NCI-H1092 (cell line): ENCODE measurements around the gene MYO3B.
"Not testable (repeated sequence)": the region's sequence is repeated elsewhere in the genome, so short reads cannot be mapped to it uniquely, and the experiment has no call there.

Experiments
- DNase-seq: peaks from one replicate; lab custom pipeline; 2025; lab: John Stamatoyannopoulos, UW

Gene MYO3B

DNA sequence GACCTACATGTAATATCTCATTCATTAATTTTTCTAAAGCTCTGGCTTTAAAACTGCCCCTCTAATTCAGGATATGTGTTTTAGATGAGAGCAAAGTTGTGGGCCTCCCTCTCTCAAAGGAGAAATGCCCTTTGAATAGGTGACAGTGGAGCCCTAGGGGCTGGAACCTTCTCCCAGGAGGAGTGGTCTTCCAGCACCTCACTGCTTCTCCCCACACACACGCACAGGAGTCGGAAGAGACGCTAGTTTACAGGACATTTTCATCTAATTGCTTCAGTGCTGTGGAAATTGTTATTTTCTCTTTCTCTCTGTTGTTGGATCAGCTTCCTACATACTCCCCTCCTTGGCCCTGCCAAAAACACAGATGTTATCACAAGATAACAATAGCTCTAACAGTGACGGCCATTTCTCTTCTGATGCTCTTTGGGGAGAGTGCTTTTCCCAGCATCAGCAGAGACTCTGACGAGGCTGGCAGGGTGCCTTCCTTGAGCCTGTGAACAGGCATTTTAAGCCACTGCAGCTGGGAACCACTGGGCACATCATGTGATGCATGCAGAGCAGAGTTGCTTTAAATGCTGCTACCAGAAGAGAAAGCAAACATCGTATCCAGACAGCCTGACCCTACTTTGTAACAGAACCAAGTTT, 327.8 kb downstream of the MYO3B start:
- no peak for DNase-seq

GRCh38 chr2:170509452-170510193, 331.7 kb downstream of the MYO3B start:
- DNase-seq, result no peak

DNA sequence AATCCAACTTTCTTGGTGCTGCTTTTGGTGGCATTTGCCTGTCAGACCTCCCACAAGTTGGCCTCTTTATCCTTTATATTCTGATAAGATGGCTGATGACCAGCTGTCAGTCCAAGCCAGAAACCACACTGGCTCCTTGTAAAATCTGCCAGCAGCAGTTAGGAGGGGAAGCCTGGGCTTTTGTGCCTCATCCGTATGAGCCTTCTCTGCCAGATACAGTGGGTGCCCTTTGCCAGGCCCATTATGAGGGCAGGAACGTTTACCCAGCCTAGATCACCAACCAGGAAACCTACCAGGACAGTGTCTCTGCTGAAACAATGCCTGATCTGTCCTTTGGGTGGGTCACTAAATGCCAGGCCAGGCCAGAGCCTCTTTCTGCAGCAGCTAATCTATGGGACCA, 334.3 kb downstream of the MYO3B start:
- no peak for DNase-seq

- DNase-seq, result no peak
These were observed 336.2 kb downstream of the MYO3B start for GRCh38 chr2:170514140-170514539.

DNA sequence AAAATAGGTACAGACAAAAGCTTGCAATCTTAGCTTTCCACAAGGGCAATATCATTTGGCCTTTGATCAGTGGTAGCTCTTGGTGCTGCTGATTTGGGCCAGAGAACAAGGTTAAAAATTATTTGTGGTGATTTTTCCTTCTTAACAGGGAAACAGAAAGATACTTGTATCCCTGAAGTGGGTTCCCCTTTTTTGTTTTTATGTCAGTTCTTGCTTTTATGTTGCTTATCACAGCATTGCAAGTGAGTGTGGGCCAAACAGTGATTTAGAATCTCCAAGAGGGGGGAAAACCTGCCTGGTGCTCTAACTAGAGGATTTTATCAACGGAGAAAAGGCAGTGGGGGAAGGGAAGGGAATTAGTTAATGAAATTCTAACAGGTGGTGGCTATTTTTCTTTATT, 339.6 kb downstream of the MYO3B start:
- DNase-seq, result no peak

- DNase-seq, result no peak
These were observed 341.0 kb downstream of the MYO3B start for GRCh38 chr2:170518911-170519310.

GRCh38 chr2:170521299-170521698, 343.4 kb downstream of the MYO3B start:
- DNase-seq, result no peak

DNA sequence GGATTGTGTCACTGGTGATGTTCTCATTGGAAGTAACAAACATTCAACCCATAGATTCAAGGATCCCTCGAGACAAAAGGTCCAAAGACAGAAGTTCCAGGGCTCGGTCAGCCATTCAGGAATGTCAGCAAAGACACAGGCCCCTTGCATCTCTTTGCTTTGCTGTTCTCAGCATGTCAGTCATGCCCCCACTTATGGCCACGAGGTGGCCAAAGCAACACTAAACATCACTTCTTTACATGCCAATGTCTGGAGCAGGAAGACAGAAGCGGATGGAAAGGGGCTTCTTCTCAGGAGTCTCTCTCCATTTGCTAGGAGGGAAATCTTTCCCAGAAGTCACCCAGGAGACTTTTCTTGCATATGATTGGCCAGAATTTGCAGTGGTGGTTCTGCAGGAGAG, 345.6 kb downstream of the MYO3B start:
- DNase-seq, result no peak

DNA sequence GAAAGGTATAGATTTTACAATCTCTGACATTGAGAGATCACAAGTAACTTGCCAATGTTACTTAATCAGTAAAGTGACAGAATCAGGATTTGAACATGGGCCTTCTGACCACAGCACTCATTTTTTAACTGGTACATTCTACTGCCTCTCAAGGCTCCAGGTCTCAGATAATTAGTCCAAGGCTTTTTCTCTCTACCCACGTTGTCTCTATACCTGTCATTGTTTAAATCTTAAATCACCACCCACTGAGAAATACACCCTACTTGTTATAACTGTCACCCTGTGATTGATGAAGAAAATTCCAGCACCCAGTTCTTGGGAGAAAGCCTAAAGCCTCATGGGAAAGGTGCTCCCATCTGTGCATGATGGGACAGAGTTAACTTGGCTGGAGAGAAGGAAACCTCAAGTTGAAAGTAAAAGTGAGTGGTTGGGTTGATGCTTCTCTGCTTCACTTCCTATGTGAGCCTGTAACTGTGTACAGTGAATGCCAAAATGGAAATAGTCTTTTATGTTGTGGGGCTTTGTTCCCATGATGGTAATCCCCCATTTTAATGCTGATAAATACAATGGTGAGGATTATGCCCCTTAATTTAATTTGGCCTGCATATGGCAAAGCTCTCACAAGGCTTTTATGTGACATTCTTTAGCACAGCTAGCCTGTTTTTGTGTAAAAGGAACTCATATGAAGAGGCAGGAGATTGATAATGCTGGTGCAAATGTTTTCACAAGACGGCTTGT, 347.1 kb downstream of the MYO3B start:
- no peak for DNase-seq

- no peak for DNase-seq
These were observed 347.6 kb downstream of the MYO3B start for GRCh38 chr2:170525566-170525900.

DNA sequence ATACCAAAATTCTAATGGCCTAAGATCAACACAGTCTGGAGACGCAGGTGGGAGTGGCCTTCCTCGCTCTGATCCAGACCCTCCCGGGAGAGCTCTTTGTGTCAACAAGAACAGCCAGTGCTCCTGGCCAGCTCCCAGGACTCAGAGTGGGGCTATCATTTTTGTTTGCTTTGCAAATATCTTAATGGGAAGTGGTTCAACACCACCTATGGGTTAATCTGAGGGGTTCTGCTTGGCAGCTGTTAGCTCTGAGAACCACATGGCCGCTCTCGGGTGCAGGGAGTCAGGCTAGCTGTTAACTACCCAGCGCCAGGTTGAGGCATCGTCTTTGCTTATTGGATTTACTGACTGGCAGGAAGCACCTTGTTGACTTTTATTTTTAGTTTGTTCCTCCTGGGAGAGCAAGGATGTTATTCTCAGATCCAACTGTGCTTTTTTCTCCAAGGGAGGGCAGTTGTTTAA, 352.4 kb downstream of the MYO3B start:
- peak; percentile 97 for DNase-seq

DNA sequence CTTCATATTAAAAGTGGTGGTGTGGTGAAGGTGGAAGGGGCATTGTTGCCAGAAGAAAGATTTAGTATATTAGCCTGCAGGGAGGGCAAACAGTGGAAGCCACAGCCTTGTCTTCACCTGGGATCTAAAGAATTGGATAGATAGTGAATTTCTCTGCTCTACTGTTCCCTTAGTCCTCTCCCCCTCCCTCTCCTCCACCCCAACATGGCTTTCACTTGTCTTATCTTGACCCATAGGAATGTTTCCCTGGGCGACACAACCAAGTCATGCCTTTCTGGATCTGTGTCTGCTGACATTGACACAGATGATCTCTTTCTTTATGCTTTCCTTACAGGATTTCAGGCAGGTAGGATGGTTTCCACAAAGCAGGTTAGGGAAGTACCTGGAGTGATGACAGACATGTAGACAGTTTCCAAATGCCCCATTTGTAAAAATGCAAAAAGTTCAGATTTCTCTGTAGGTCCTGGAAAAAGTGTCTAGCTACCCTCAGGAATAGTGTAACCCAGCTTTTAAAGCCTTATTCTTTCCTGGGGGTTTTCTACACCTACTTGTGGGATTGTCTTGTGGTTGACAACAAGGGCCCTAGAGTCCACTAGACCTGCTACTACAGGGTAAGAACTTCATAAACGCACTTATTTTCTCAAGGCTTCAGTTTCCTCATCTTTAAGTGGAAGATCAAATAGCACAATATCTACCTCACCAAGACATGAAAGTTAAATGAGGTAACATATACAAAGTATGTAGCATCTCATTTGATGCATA, 353.0 kb downstream of the MYO3B start:
- no peak for DNase-seq

- DNase-seq, result no peak
These were observed 353.9 kb downstream of the MYO3B start for GRCh38 chr2:170531876-170532275.

DNA sequence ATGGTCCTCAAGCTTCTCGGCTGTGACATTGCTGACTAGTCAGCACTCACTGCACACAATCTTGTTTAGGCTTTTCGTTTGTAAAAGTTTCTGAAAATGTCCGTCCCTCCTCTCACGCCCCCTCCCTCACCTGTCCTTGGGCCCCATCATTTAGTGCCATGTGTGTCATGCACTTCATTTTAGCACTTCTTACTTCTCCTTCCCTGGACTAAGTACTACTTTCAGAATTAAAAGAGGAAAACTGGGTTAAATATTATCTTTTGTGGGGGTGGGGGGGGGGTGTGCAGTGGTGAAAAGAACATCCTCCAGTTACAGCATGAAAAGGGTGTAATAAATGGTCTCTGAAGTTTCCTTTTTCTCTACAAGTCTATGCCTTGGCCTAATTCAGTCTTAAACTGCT, 355.2 kb downstream of the MYO3B start:
- DNase-seq, result no peak

- DNase-seq, result no peak
These were observed 357.6 kb downstream of the MYO3B start for GRCh38 chr2:170535552-170535951.

GRCh38 chr2:170544817-170545216, 366.9 kb downstream of the MYO3B start:
- no peak for DNase-seq

- no peak for DNase-seq
These were observed 370.4 kb downstream of the MYO3B start for GRCh38 chr2:170548304-170548703.

- no peak for DNase-seq
These were observed 372.6 kb downstream of the MYO3B start for GRCh38 chr2:170550501-170550900.

DNA sequence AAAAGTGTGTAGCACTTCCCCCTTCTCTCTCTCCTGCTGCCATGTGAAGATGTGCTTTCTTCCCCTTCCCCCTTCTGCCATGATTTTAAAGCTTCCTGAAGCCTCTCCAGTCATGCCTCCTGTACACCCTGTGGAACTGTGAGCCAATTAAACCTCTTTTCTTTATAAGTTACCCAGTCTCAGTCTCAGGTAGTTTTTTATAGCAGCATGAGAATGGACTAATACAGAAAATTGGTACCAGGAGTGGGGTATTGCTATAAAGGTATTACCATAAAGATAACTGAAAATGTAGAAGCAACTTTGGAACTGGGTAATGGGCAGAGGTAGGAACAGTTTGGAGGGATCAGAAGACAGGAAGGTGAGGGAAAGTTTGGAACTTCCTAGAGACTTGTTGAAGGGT, 374.0 kb downstream of the MYO3B start:
- not testable (repeated sequence) for DNase-seq

- DNase-seq, result no peak
These were observed 375.8 kb downstream of the MYO3B start for GRCh38 chr2:170553748-170554147.

- DNase-seq, result no peak
These were observed 376.5 kb downstream of the MYO3B start for GRCh38 chr2:170554278-170554955.

DNA sequence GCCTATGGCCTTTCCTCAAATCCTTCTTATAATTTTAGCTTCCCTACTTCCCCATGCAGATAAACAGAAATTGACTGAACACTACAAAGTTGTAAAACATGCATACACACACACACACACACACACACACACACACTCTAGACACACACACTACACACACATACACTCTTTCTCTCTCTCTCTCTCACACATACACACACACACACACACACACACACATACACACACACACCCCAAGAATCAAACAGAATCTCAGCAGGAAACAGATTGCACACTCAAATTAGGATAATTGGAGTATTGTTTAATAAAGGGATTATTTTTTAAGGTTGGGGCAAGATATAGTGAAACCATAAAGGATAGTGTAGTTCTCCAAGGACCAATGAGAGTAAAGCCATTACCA, 385.0 kb downstream of the MYO3B start:
- DNase-seq, result no peak
